GM18505 (cell line): ENCODE data around the gene POLR3A.
"Not testable (repeated sequence)": the region's sequence is repeated elsewhere in the genome, so short reads cannot be mapped to it uniquely, and the experiment has no call there.

Experiments used
- ATAC-seq: cut with Tn5 transposase; IDR thresholded peaks from one replicate; pipeline ENCODE4 v1.9.1; 2021; ENCODE audit not compliant: unreplicated experiment
- POLR2A ChIP-seq: IDR thresholded peaks from 4 replicates; pipeline ENCODE4 v1.6.1; 2011; ENCODE audit warnings: borderline replicate concordance; ENCODE audit not compliant: insufficient read depth, insufficient read length; ENCODE audit errors: extremely low read depth

Gene POLR3A

DNA sequence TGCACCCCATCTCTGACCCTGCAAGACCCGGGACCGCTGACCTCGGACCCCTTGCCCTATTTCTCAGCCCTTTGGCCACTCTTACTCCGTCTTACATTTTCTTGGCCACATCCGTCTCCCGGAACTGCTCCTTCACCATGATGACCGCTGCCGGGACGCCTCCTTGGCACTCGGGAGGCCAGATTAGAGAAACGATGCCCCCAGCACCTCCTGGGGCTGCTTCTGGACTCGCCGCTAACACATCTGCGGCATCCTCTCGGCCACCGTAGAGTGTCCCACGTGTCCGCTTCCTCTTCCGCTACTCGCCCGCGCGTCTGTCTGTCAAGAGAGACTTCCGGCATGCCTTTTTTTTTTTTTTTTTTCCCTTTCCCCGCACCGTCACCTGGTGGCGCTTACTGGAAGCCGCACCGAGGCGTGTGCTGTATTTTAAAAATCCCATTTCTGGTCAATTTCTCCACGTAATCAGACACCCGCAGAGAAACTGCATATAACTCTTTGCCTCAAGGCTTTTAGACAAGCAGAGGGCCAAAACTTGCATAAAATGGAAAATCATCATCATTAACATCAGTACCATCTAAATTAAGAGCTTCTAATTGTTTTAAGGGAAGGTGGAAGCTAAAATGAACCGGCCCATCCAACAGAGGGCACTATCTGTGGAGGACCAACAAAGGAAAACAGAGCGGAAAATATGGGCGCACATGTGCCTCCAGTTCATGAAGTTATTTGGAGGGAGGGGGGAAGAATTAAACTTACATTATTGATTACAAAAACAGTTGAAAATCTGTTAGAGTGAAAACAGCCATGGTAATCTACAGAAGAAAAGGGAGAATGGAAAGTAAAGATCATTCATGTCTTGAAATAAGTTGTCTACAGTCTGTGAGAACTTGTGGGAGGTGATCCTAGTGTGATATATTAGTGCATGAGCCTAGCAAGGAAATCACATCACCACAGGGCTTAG is at the start of gene POLR3A:
POLR3A (minus strand) TSS at position 247 of the 958 bp plus-strand sequence; CDS start at position 139, 108 bp downstream.
- TF ChIP-seq POLR2A = peak; percentile 90
- peak; percentile 49 for ATAC-seq

DNA sequence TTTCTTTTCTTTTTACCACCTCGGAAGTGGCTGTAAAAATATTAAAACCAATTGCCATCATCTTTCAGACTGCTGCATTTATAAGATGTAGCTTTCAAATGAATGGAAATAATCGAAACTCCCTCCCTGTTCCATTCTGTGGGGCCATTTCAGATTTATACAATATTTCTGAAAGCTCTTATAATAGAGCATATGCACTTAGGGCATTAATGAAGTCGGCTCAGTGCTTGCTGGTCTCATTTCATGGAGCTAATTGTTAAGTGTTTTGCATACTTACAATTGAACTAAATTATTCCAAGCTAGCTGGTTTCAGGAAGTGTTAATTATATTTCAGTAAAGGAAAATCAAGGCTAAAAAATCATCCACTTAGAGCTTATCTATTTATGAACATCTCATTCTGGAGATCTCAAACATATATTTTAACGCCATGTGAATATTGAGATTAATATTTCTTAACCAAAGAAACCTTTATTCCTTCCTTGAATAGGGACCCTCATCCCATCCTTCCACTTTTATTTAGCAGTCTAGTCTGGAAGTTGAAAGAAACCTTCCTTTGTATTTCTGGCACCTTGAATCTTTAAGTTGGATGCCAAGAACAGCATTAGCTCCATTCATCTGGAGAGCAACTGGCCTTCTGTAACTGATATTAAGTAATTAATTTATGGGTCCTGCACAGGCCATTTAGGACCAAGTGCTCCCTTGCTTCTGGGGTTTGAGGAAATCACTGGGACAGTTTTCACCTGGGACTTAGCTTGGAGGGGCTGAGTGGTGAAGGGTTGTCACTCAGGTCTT is 49.4 kb upstream of the POLR3A start:
- ATAC-seq = no peak

DNA sequence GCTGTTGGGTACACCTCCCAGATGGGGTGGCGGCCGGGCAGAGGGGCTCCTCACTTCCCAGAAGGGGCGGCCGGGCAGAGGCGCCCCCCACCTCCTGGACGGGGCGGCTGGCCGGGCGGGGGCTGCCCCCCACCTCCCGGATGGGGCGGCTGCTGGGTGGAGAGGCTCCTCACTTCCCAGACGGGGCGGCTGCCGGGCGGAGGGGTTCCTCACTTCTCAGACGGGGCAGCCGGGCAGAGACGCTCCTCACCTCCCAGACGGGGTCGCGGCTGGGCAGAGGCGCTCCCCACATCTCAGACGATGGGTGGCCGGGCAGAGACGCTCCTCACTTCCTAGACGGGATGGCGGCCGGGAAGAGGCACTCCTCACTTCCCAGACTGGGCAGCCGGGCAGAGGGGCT is 46.5 kb upstream of the POLR3A start:
- ATAC-seq = not testable (repeated sequence)

More for the DNA sequence above, 49.4 kb upstream of the POLR3A start:
- no peak for TF ChIP-seq POLR2A

DNA sequence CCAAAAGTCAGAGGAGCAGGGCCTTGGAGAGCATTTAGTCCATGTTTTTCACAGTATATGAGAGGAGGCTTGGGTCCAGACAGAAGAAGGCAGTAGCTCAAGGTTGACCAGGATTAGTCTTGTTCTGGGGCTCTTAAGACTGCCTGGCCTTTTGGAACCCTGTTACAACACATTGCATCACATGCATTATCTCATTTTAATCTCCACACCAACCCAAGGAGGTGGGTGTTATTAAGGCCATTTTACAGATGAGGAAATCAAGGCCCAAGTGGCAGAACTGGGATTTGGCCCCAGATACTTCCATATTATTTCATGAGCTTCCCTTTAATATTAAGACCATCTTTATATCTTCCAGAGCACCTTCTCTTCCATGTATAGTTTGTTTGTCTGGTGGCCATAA is 43.2 kb upstream of the POLR3A start:
- TF ChIP-seq POLR2A = no peak
- ATAC-seq = no peak

DNA sequence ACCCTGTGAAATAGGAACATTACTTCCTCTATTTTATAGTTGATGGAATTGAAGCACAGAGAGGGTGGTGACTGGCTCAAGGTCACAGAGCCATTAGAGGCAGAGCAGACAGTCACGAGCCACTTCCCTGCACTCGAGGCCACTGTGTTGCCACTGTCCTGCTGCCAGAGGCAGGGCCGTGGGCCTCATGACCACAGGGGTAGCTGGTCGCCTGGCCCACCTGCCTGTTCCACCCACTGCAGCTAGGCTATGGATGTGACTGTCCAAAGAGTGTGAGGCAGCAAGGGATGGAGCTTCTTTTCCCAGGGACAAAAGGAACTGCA is 42.5 kb upstream of the POLR3A start:
- no peak for TF ChIP-seq POLR2A
- ATAC-seq = no peak

DNA sequence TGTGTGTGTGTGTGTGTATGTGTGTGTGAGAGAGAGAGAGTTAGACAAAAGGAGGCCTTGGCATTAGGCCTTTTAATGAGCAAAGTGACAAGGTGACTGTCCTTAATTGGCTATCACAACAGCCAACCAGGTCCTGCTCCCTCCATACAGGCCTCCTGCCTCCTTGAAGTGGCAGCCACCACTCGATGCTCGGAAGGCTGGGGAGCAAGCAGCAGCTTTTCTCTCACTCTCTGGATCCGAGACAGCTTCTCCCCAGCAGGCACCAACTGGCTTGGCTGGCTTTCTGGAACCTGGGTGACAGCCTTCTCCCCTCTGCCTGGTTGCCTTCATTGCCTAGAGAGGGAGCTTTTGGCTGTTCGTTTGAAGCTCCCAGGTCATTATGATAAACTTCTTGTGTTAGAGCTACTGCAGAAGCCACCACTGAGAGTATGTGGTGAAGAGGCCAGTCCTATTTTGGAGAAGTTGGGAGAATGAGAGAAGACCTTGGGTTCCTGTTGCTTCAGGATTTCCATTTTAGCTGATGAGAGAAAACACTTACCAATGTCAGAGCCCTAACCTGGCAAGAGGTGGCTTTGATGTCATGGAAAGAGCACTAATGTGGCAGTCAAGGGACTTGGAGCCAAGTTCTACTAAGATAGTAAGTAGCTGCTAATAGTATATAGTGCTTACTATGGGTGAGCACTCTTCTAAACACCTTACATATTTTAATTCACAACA is 42.0 kb upstream of the POLR3A start:
- ATAC-seq = no peak
- TF ChIP-seq POLR2A = no peak

DNA sequence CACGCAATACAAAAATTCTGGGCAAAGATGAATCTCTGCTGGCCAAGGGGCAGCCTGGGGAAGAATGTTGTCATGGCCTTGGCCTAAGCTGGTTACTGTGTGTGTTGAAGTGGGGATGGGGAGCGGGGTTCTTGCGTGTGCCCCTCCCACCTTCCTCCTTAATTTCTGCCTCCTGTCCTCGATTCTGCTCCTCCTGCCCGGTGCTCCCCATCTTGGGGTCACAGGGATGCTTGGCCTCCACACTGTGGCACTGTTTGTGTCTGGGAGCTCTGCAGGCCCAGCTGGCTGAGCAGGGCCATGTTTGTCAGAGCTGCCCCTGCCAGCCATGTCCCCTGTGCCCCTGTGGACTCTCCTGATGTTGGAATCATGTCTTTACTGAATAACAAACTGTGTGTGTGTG is 41.4 kb upstream of the POLR3A start:
- TF ChIP-seq POLR2A = no peak
- ATAC-seq = no peak

DNA sequence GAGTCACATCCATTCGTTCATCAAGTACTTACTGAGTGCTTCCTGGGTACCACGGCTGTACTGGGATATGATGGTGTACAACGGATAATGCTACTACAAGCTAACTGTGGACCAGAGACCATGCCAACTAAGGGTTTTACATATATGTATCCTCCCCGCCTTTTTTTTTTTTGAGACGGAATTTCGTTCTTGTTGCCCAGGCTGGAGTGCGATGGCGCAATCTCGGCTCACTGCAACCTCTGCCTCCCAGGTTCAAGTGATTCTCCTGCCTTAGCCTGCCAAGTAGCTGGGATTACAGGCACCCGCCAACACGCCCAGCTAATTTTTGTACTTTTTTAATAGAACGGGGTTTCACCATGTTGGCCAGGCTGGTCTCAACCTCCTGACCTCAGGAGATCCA is 40.7 kb upstream of the POLR3A start:
- not testable (repeated sequence) for ATAC-seq

DNA sequence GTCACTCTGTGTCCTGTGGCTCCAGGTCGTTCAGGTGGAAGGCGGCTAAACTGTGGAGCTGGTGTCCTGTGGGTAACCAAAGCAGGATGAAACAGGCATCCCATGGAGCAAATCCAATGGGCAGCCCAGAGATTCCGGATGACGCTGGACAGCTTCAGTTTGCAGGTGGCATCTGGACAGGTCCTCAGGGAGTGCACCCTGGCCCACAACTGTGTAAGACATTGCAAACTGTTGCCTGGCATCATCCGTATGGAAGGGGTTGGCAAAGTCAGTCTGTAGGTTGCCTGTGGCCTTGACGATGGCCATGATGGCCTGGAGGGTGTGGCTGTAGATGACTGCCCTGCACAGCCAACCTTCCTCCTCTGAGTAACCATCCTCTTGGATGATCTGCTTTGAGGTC is 39.8 kb upstream of the POLR3A start:
- TF ChIP-seq POLR2A = no peak
- no peak for ATAC-seq

DNA sequence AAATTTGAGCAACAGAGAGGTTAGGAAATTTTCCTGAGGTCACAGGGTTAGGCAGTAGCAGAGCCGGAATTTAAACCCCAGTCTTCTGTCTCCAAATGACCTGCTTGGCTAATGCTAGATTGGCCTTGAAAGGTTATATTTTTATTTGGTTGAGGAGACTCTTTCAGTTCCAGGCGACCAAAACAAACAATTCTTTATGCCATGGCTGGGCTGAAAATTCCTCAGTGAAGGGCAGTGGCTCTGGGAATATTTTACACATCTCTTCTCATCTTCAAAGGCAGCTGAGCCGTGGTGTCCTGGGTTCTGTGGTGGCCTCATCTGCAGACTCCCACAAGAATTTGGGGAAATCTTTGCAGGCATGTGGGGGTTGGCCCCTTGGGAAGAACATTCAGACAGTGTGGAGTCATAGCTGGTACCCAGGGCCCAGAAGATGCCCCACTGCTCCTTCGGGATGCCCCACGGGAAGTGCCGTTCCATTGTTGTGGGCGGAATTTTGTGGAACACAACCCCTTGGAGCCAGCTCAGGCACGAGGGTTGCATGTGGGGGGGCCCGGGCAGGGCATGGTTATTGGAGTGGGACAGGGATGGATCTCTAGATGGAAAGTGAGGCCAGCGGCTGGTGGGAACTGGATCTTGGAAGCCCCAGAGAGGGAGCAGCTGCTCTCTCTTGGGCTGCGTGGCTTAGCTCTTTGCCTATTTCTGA is 37.6 kb upstream of the POLR3A start:
- ATAC-seq = no peak
- TF ChIP-seq POLR2A = no peak

DNA sequence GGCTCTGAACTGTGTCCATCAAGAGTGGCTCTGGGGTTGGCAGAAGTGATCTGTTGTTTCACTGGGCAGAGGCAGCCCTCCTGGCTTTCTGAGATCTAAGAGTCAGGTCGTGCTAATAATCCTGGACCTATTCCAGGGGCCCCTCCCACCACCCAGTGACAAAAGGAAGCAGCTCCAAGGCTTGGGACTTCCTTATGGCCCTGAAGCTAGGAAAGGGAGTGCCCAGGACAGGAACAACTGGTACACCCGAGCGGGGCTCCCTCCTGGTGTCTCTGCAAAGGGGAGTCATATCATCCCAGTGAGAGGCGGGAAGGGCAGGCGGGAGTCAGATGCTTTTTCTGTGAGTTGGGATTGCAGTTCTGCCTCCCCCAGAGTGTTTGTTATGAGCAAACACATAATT is 36.7 kb upstream of the POLR3A start:
- TF ChIP-seq POLR2A = no peak
- no peak for ATAC-seq

DNA sequence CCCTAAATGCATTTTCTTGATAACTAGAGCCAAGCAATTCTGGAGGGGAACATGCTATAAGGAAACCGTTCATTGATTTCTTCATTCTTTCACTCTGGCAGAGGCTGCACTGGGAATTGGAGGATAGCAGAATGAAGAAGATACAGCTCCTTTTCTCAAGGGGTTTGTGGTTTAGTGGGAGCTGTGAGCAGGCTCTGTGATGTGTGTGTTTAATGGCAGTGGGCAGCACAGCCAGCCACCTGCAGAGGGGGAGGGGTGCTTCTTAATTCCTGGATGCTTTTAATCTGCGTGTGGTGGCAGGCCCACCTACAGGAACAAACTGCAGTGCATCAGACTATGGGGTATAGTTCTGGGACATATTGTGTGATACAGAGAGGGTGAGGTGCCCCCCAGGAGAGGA is 36.3 kb upstream of the POLR3A start:
- no peak for ATAC-seq
- TF ChIP-seq POLR2A = no peak

DNA sequence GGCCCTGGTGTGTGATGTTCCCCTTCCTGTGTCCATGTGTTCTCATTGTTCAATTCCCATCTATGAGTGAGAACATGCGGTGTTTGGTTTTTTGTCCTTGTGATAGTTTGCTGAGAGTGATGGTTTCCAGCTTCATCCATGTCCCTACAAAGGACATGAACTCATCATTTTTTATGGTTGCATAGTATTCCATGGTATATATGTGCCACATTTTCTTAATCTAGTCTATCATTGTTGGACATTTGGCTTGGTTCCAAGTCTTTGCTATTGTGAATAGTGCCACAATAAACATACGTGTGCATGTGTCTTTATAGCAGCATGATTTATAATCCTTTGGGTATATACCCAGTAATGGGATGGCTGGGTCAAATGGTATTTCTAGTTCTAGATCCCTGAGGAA is 35.6 kb upstream of the POLR3A start:
- ATAC-seq = not testable (repeated sequence)

DNA sequence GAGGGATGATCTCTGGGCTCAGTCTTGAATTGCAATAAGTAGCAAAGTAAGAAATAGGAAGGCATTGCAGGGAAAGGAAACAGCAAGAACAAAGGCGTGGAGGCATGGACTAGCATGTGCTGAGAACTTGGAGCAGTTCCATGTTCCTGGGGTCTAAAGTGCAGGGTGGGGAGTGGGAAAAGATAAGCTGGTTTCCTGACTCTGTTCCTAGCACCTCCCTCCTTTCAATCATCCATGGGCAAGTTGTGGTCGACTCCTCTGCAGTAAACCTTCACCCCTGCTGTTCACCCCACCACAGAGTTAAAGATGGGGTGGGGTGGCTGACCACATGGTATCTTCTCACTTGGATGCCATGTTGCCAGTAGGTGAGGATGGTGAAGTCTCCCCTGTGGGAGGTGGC is 33.9 kb upstream of the POLR3A start:
- no peak for ATAC-seq
- TF ChIP-seq POLR2A = no peak

DNA sequence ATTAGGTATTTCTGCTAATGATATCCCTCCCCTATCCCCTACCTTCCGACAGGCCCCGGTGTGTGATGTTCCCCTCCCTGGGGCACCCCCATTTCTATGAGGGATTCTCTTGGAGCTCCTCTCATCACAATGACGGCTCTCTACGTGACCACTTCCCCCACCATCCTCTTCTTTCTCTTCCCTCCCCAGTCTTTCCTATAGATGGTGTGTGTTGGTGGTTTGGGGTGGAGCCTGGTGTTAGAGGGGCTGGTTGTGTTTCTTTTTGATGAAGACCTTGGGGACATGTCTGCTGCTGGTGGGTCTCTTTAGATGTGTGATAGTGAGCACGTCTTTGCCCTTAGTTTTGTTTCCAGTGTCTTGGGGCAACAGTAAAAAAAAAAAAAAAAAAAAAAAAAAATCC is 33.0 kb upstream of the POLR3A start:
- ATAC-seq = no peak
- no peak for TF ChIP-seq POLR2A
